Osteoblast (primary cell): Measurements from ENCODE around the gene RPRD2. TPM values are rescaled to one million over a fixed set of nuclear protein-coding genes. Genes with fewer than 3 reads are reported as not detected.

ENCODE experiments used
- DNase-seq: peaks from one replicate; pipeline ENCODE4 v3.0.0; 2011; ENCODE audit warnings: low spot score, mixed read lengths; ENCODE audit not compliant: insufficient read length; ENCODE audit errors: missing footprints
- H2AFZ ChIP-seq: 2 replicates; pipeline ENCODE4 v1.6.0; 2011; ENCODE audit warnings: mild to moderate bottlenecking, low read length
- H3K27ac ChIP-seq: 2 replicates; pipeline ENCODE4 v1.5.1; 2011; ENCODE audit warnings: mild to moderate bottlenecking, low read depth, low read length, moderate library complexity
- H3K27me3 ChIP-seq: 2 replicates; pipeline ENCODE4 v1.6.0; 2012; ENCODE audit warnings: mild to moderate bottlenecking, control low read depth, inconsistent platforms, low read length, moderate library complexity; ENCODE audit not compliant: insufficient read depth
- H3K36me3 ChIP-seq: 2 replicates; pipeline ENCODE4 v1.5.1; 2011; ENCODE audit warnings: mild to moderate bottlenecking, low read length, control low read depth, moderate library complexity; ENCODE audit not compliant: insufficient read depth
- H3K4me1 ChIP-seq: 2 replicates; pipeline ENCODE4 v1.5.1; 2011; ENCODE audit warnings: mild to moderate bottlenecking, low read length, control low read depth, moderate library complexity; ENCODE audit not compliant: insufficient read depth
- H3K4me2 ChIP-seq: 2 replicates; pipeline ENCODE4 v1.6.0; 2011; ENCODE audit warnings: mild to moderate bottlenecking, low read length; ENCODE audit not compliant: insufficient read depth
- H3K4me3 ChIP-seq: fragments of 200-600 bp; sonication (generic); 3 replicates; pipeline ENCODE4 v1.5.1; 2012; ENCODE audit warnings: mild to moderate bottlenecking, low read length, inconsistent platforms; ENCODE audit not compliant: insufficient read depth
- H3K79me2 ChIP-seq: 2 replicates; pipeline ENCODE4 v1.6.0; 2012; ENCODE audit warnings: mild to moderate bottlenecking, low read length, control low read depth, inconsistent platforms; ENCODE audit not compliant: insufficient read depth
- H3K9me3 ChIP-seq: 2 replicates; pipeline ENCODE4 v1.5.1; 2011; ENCODE audit warnings: low read depth, low read length, control low read depth
- H4K20me1 ChIP-seq: 2 replicates; pipeline ENCODE4 v1.6.0; 2012; ENCODE audit warnings: mild to moderate bottlenecking, low read length, control low read depth; ENCODE audit not compliant: insufficient read depth
- total RNA-seq: library from RNA; depleted of rRNA; stranded (reverse); fragments of >200 nt; gene quantifications from 2 replicates; pipeline ENCODE4 v1.2.3, GENCODE V29; 2012
- TF ChIP-seq, protein P1 (sequence below): IDR thresholded peaks from 2 replicates; pipeline ENCODE4 v1.5.1; 2011; ENCODE audit warnings: mild to moderate bottlenecking, low read depth, low read length, moderate library complexity; ENCODE audit errors: extremely low read depth

The RPRD2 gene
- total RNA-seq, 1 donor: 12.3 TPM

DNA sequence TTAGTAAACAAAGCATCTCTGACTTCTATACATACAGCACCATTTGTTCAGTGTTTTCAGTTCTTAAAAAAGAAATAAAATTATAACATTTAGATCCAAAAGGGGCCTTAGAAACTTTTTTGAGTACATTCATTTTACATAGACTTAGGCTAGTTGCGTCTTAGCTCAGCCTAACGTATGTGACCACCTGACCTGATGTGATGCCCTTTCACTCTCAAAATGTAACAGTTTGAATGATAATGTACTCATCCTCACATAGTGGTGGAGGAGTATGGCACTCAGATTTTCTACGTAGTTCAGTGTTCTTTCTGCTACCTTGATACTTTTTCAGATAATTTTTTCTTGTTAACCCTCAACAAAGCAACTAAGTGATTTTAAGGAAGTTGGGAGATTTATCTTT is 43.4 kb downstream of the RPRD2 start:
- H3K4me2 ChIP-seq: no peak overlapping the region
- H3K27me3 ChIP-seq: no peaks in the 10 kb centered on the region
- H3K36me3 ChIP-seq: no peaks in the 10 kb centered on the region
- peaks cover 73% of the 10 kb centered on the region for H3K79me2 ChIP-seq
- DNase-seq: no peak
- H2AFZ ChIP-seq: no peak overlapping the region
- no peak overlapping the region for H3K27ac ChIP-seq
- H4K20me1 ChIP-seq: peaks cover 22% of the 10 kb centered on the region
- no peak overlapping the region for H3K4me3 ChIP-seq
- H3K9me3 ChIP-seq: no peaks in the 10 kb centered on the region
- H3K4me1 ChIP-seq: peaks cover 18% of the 10 kb centered on the region
- TF ChIP-seq, protein P1, sequence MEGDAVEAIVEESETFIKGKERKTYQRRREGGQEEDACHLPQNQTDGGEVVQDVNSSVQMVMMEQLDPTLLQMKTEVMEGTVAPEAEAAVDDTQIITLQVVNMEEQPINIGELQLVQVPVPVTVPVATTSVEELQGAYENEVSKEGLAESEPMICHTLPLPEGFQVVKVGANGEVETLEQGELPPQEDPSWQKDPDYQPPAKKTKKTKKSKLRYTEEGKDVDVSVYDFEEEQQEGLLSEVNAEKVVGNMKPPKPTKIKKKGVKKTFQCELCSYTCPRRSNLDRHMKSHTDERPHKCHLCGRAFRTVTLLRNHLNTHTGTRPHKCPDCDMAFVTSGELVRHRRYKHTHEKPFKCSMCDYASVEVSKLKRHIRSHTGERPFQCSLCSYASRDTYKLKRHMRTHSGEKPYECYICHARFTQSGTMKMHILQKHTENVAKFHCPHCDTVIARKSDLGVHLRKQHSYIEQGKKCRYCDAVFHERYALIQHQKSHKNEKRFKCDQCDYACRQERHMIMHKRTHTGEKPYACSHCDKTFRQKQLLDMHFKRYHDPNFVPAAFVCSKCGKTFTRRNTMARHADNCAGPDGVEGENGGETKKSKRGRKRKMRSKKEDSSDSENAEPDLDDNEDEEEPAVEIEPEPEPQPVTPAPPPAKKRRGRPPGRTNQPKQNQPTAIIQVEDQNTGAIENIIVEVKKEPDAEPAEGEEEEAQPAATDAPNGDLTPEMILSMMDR: no peak

DNA sequence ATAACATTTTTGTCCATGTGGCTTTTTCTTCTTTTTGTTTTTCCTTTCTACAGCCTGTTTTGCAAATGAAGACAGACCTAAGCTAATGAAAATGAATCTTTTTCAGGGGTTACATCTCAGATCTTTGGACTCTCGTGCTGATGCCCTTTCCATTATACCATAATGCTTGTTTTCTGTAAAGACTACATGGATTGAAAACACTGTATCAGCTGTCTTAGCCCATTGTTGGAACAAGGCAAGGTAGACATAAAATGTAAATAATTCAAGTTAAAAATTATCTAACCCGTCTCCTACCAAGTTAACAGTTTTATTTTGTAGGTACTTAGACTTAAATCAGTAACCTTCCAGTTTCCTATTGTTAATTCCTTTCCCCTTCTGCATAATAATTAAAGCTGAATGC is 44.9 kb downstream of the RPRD2 start:
- peaks cover 18% of the 10 kb centered on the region for H3K4me1 ChIP-seq
- H3K4me3 ChIP-seq: no peak overlapping the region
- H3K27me3 ChIP-seq: no peaks in the 10 kb centered on the region
- H3K4me2 ChIP-seq: no peak overlapping the region
- no peaks in the 10 kb centered on the region for H3K9me3 ChIP-seq
- H4K20me1 ChIP-seq: peaks cover 22% of the 10 kb centered on the region
- TF ChIP-seq, protein P1: no peak
- no peak for DNase-seq
- peaks cover 67% of the 10 kb centered on the region for H3K79me2 ChIP-seq
- H2AFZ ChIP-seq: no peak overlapping the region
- no peak overlapping the region for H3K27ac ChIP-seq
- H3K36me3 ChIP-seq: no peaks in the 10 kb centered on the region

- Histone ChIP-seq H3K79me2 (peaks cover 63% of the 10 kb centered on the region), H3K4me1 (peaks cover 18% of the 10 kb centered on the region), H4K20me1 (peaks cover 21% of the 10 kb centered on the region), H3K27me3 (no peaks in the 10 kb centered on the region), H3K27ac (peak overlapping the region; percentile 65), H3K9me3 (no peaks in the 10 kb centered on the region), H3K36me3 (no peaks in the 10 kb centered on the region), H2AFZ (no peak overlapping the region), H3K4me2 (peak overlapping the region; percentile 58), H3K4me3 (no peak overlapping the region)
- TF ChIP-seq, protein P1: no peak
- DNase-seq: no peak
Observed at GRCh38 chr1:150409504-150410362, 45.8 kb downstream of the RPRD2 start.

DNA sequence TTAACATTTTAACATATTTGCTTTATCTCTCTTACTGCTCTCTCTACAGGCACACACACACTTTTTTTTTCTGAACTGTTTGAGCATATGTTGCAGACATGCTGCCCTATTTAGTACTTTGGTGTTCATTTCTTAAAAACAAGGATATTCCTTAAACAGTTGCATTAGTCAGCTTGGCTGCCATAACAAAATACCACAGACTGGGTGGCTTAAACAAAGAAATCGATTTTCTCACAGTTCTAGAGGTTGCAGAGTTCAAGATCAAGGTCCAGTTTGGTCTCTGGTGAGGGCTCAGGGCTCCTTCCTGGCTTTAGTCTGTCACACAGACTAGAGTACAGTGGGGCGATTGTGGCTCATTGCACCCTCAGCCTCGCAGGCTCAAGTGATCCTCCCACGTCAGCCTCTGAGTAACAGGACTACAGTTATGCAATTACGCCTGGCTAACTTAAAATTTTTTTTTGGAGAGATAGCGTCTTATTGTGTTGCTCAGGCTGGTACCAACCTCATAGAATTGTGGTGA is 46.7 kb downstream of the RPRD2 start:
- Histone ChIP-seq H2AFZ (no peak overlapping the region), H3K4me3 (peak overlapping the region; percentile 6), H3K27ac (peak overlapping the region; percentile 65), H3K9me3 (no peaks in the 10 kb centered on the region), H3K4me1 (peaks cover 18% of the 10 kb centered on the region), H3K36me3 (no peaks in the 10 kb centered on the region), H3K4me2 (peak overlapping the region; percentile 58), H4K20me1 (peaks cover 20% of the 10 kb centered on the region), H3K79me2 (peaks cover 60% of the 10 kb centered on the region), H3K27me3 (no peaks in the 10 kb centered on the region)
- TF ChIP-seq, protein P1: no peak
- peak; percentile 87 for DNase-seq
